A549 treated with CORT108297 at 1 μM for 4 hours (cell line): ENCODE measurements around the gene LMCD1. TPM values are rescaled to one million over a fixed set of nuclear protein-coding genes. Genes with fewer than 3 reads are reported as not detected.

Experiments
- total RNA-seq: library from RNA; stranded (reverse); fragments of 200-300 nt; extraction: Qiagen RNA extraction; gene quantifications from 5 replicates; pipeline ENCODE4 v1.2.3, GENCODE V29; 2022

The LMCD1 gene, protein sequence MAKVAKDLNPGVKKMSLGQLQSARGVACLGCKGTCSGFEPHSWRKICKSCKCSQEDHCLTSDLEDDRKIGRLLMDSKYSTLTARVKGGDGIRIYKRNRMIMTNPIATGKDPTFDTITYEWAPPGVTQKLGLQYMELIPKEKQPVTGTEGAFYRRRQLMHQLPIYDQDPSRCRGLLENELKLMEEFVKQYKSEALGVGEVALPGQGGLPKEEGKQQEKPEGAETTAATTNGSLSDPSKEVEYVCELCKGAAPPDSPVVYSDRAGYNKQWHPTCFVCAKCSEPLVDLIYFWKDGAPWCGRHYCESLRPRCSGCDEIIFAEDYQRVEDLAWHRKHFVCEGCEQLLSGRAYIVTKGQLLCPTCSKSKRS
- total RNA-seq = 71.6 to 80.1 TPM (median 76.8 TPM) in 5 replicates

DNA sequence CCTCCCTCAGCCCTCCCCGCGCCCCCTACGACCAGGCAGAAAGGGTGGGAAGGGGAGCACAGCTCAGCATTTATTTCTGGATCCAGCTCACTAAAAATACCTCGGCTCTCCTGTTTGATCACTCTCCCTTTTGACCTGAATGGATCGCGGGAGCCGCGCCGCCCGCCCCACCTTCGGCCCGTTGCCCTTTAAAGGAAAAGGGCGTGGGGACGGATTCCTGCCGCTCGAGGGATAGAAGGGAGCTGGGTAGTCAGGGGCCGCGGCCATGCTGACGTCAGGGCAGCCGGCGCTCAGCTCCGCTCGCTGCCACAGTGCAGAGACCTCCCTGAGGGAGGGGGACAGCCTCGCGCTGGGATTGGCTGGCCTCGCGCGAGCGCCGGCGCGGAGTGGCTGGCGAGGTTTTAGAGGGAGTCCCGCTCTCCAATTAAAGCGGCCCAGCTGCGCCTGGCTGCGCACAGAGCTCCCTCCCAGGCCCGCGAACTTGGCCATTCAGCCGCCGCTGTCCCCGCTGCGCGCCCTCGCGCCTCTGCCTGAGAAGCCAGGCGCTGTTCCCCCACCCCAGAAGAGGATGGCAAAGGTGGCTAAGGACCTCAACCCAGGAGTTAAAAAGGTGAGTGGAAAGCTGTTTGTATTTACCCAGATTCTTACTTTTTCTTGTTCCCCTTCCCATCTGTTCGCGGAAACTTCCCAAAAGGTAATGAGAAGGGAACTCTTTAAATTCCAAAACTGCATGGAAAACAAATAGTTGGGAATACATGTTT, at the start of gene LMCD1:
LMCD1 (plus strand) TSS at position 453 of the 761 bp plus-strand sequence; CDS start at position 569, 116 bp downstream.

Other genes starting within 250 kb of the LMCD1 start
- gene SSUH2, start 143.0 kb downstream of the LMCD1 start, total RNA-seq = 0.53 to 1.2 TPM (median 0.88 TPM) in 5 replicates
- 0.14 TPM in 1 of 5 replicates, not detected in the others for gene CAV3, start 232.0 kb downstream of the LMCD1 start, total RNA-seq